Mammary epithelial cell (primary cell): Measurements from ENCODE around the gene RXRA.

ENCODE experiments used
- CTCF ChIP-seq, 2 donors: IDR thresholded peaks in 1 of 2; conservative IDR thresholded peaks in 1 of 2; 2 replicates each; pipeline ENCODE4 v1.5.1; 2011 to 2012; ENCODE audit warnings: inconsistent platforms in 2 of 2, low read length in 2 of 2, mild to moderate bottlenecking in 2 of 2, control low read depth in 1 of 2, low read depth in 1 of 2; ENCODE audit not compliant: insufficient read depth in 1 of 2; ENCODE audit errors: extremely low read depth in 1 of 2
- EZH2 ChIP-seq: IDR thresholded peaks from 2 replicates; pipeline ENCODE4 v1.6.1; 2012; ENCODE audit warnings: low read length, inconsistent platforms, borderline replicate concordance

GRCh38 chr9:134317790-134318414 lies 8.4 kb upstream of the RXRA start:
- TF ChIP-seq CTCF (conservative IDR thresholded peaks at IDR 0.05 in 1 of 2, IDR thresholded peaks at IDR 0.05 in 1 of 2; ENCODE audit: extremely low read depth in 1 of 2, insufficient read depth in 1 of 2, low read depth in 1 of 2, low read length in 2 of 2), result no peak
- no peak for TF ChIP-seq EZH2
